Measurements from ENCODE around the gene TLK1. TPM values are rescaled to one million over a fixed set of nuclear protein-coding genes. Genes with fewer than 3 reads are reported as not detected.

TLK1 gene
- total and polyA plus RNA-seq, 2 experiments from 2014 or later, result 41.2 to 45.0 TPM

GRCh38 chr2:170968205-170969003, 192.3 kb downstream of the TLK1 start:
- H2AFZ ChIP-seq, result no peak overlapping the region
- H3K27me3 Mint-ChIP-seq (ENCODE audit: insufficient read depth, low read depth, poor library complexity), result peaks cover 3% of the 10 kb centered on the region
- peaks cover 12% of the 10 kb centered on the region; the same call in 1 of the 2 replicates for H4K20me1 ChIP-seq (replicated peaks; ENCODE audit: insufficient read depth)
- no peak overlapping the region for H3K4me3 ChIP-seq
- no peaks in the 10 kb centered on the region for H3K9me2 ChIP-seq (ENCODE audit: insufficient read depth)
- ATAC-seq (no peak), DNase-seq (ENCODE audit: low spot score) (no peak)
- H3K4me3 Mint-ChIP-seq, result no peak overlapping the region
- H3K79me2 ChIP-seq (replicated peaks; ENCODE audit: insufficient read depth), result no peaks in the 10 kb centered on the region
- peaks cover 29% of the 10 kb centered on the region for H3K4me1 Mint-ChIP-seq
- no peaks in the 10 kb centered on the region; the same call in 2 of the 3 replicates for H3K9me3 Mint-ChIP-seq
- H3K4me1 ChIP-seq (ENCODE audit: insufficient read depth), result no peaks in the 10 kb centered on the region; the same call in 1 of the 2 replicates
- H3K27me3 ChIP-seq (ENCODE audit: insufficient read depth), result no peaks in the 10 kb centered on the region
- TF ChIP-seq CTCF (conservative IDR thresholded peaks at IDR 0.05; ENCODE audit: low read depth in 2 of 2) (no peak), ZNF114 (CRISPR knock-in tag; IDR thresholded peaks at IDR 0.05) (no peak), CREB1 (CRISPR knock-in tag; IDR thresholded peaks at IDR 0.05; ENCODE audit: low read depth) (no peak), NANOG (IDR thresholded peaks at IDR 0.05; ENCODE audit: borderline replicate concordance) (no peak), JUNB (IDR thresholded peaks at IDR 0.05; ENCODE audit: unreplicated experiment) (no peak)
- peaks cover 46% of the 10 kb centered on the region for H3K36me3 Mint-ChIP-seq (ENCODE audit: low read depth)
- H3K4me2 ChIP-seq, result no peak overlapping the region
- peaks cover 28% of the 10 kb centered on the region for H3K36me3 ChIP-seq (ENCODE audit: insufficient read depth)
- peaks cover 9% of the 10 kb centered on the region; the same call in 1 of the 2 replicates for H3F3A ChIP-seq (replicated peaks; ENCODE audit: low read depth)
- H3K27ac Mint-ChIP-seq, result 0 out of 2 replicates have a peak overlapping the region, but pooled peaks have one; percentile 49
- H3K27ac ChIP-seq (ENCODE audit: low read depth), result no peak overlapping the region; the same call in 1 of the 2 replicates

- H3K9me3 Mint-ChIP-seq, result no peaks in the 10 kb centered on the region; the same call in 2 of the 3 replicates
- no peak overlapping the region for H3K4me2 ChIP-seq
- H3K9me2 ChIP-seq (ENCODE audit: insufficient read depth), result no peaks in the 10 kb centered on the region
- no peaks in the 10 kb centered on the region for H3K79me2 ChIP-seq (replicated peaks; ENCODE audit: insufficient read depth)
- H2AFZ ChIP-seq, result no peak overlapping the region
- peaks cover 3% of the 10 kb centered on the region for H3K27me3 Mint-ChIP-seq (ENCODE audit: insufficient read depth, low read depth, poor library complexity)
- DNase-seq (ENCODE audit: low spot score) (no peak), ATAC-seq (no peak)
- peaks cover 14% of the 10 kb centered on the region; the same call in 1 of the 2 replicates for H3F3A ChIP-seq (replicated peaks; ENCODE audit: low read depth)
- H3K36me3 ChIP-seq (ENCODE audit: insufficient read depth), result peaks cover 32% of the 10 kb centered on the region
- H3K4me3 ChIP-seq, result no peak overlapping the region
- peaks cover 52% of the 10 kb centered on the region for H3K36me3 Mint-ChIP-seq (ENCODE audit: low read depth)
- no peak overlapping the region for H3K27ac ChIP-seq (ENCODE audit: low read depth)
- H3K27me3 ChIP-seq (ENCODE audit: insufficient read depth), result no peaks in the 10 kb centered on the region
- H4K20me1 ChIP-seq (replicated peaks; ENCODE audit: insufficient read depth), result peaks cover 12% of the 10 kb centered on the region; the same call in 1 of the 2 replicates
- H3K4me1 Mint-ChIP-seq, result peaks cover 24% of the 10 kb centered on the region
- H3K4me1 ChIP-seq (ENCODE audit: insufficient read depth), result no peaks in the 10 kb centered on the region; the same call in 1 of the 2 replicates
- no peak overlapping the region for H3K4me3 Mint-ChIP-seq
- H3K27ac Mint-ChIP-seq, result 0 out of 2 replicates have a peak overlapping the region, but pooled peaks have one; percentile 40
- TF ChIP-seq REST (IDR thresholded peaks at IDR 0.05; ENCODE audit: unreplicated experiment), result no peak
- no peak for TF ChIP-seq EZH2 (IDR thresholded peaks at IDR 0.05; ENCODE audit: low read depth, unreplicated experiment)
- no peak for TF ChIP-seq JUNB (IDR thresholded peaks at IDR 0.05; ENCODE audit: unreplicated experiment)
- no peak for TF ChIP-seq CTCF (conservative IDR thresholded peaks at IDR 0.05; ENCODE audit: low read depth in 2 of 2)
- no peak for TF ChIP-seq NANOG (IDR thresholded peaks at IDR 0.05; ENCODE audit: borderline replicate concordance)
- TF ChIP-seq, protein P1, sequence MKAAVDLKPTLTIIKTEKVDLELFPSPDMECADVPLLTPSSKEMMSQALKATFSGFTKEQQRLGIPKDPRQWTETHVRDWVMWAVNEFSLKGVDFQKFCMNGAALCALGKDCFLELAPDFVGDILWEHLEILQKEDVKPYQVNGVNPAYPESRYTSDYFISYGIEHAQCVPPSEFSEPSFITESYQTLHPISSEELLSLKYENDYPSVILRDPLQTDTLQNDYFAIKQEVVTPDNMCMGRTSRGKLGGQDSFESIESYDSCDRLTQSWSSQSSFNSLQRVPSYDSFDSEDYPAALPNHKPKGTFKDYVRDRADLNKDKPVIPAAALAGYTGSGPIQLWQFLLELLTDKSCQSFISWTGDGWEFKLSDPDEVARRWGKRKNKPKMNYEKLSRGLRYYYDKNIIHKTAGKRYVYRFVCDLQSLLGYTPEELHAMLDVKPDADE (IDR thresholded peaks at IDR 0.05), result no peak
- TF ChIP-seq CREB1 (CRISPR knock-in tag; IDR thresholded peaks at IDR 0.05; ENCODE audit: low read depth), result no peak
- TF ChIP-seq ZNF331 (CRISPR knock-in tag; IDR thresholded peaks at IDR 0.05; ENCODE audit: low read depth), result no peak
- no peak for TF ChIP-seq POLR2AphosphoS5 (IDR thresholded peaks at IDR 0.05; ENCODE audit: low read depth)
Measured at GRCh38 chr2:170967553-170967952, 193.1 kb downstream of the TLK1 start.
